Measurements from ENCODE around the gene WSCD2.

The WSCD2 gene

GRCh38 chr12:108090932-108091678, 38.0 kb upstream of the WSCD2 start:
- no peak overlapping the region for H3K4me3 ChIP-seq (ENCODE audit: low read depth, low read length)
- TF ChIP-seq CTCF (IDR thresholded peaks at IDR 0.05; ENCODE audit: borderline replicate concordance, insufficient read depth, low read depth, low read length), result no peak

GRCh38 chr12:108091679-108092051, 37.4 kb upstream of the WSCD2 start:
- TF ChIP-seq CTCF (IDR thresholded peaks at IDR 0.05; ENCODE audit: borderline replicate concordance, insufficient read depth, low read depth, low read length), result no peak
- H3K4me3 ChIP-seq (ENCODE audit: low read depth, low read length), result no peak overlapping the region

GRCh38 chr12:108093209-108093608, 35.9 kb upstream of the WSCD2 start:
- no peak overlapping the region for H3K4me3 ChIP-seq (ENCODE audit: low read depth, low read length)
- TF ChIP-seq CTCF (IDR thresholded peaks at IDR 0.05; ENCODE audit: borderline replicate concordance, insufficient read depth, low read depth, low read length), result no peak

- no peak for TF ChIP-seq CTCF (IDR thresholded peaks at IDR 0.05; ENCODE audit: borderline replicate concordance, insufficient read depth, low read depth, low read length)
- no peak overlapping the region for H3K4me3 ChIP-seq (ENCODE audit: low read depth, low read length)
These were observed 34.9 kb upstream of the WSCD2 start for GRCh38 chr12:108094056-108094649.

- TF ChIP-seq CTCF (IDR thresholded peaks at IDR 0.05; ENCODE audit: borderline replicate concordance, insufficient read depth, low read depth, low read length), result no peak
- no peak overlapping the region for H3K4me3 ChIP-seq (ENCODE audit: low read depth, low read length)
These were observed 31.8 kb upstream of the WSCD2 start for GRCh38 chr12:108097160-108097911.

GRCh38 chr12:108098374-108098773, 30.7 kb upstream of the WSCD2 start:
- no peak overlapping the region for H3K4me3 ChIP-seq (ENCODE audit: low read depth, low read length)
- no peak for TF ChIP-seq CTCF (IDR thresholded peaks at IDR 0.05; ENCODE audit: borderline replicate concordance, insufficient read depth, low read depth, low read length)
